B cell (primary cell): Measurements from ENCODE around the gene BABAM1. TPM values are rescaled to one million over a fixed set of nuclear protein-coding genes. Genes with fewer than 3 reads are reported as not detected.
A peak's percentile ranks its signal among the peaks of the same experiment; 100 is the strongest.

Experiments
- ATAC-seq: fragments of 200-7000 bp; cut with Tn5 transposase; one replicate; pipeline ENCODE4 v1.10.0; 2021; ENCODE audit warnings: low read depth, mild to moderate bottlenecking, moderate number of reproducible peaks, moderate library complexity
- CTCF ChIA-PET: fragments of 350-600 bp; sonication (Branson Sonifier 250); formaldehyde crosslinking; loops from one replicate; lab custom pipeline; 2021; ENCODE audit warnings: antibody characterized with exemption, inconsistent platforms; lab: Charles Lee
- POLR2A ChIA-PET: fragments of 350-600 bp; sonication (Branson Sonifier 250); formaldehyde crosslinking; loops from one replicate; lab custom pipeline; 2021; ENCODE audit warnings: antibody characterized with exemption; lab: Charles Lee
- DNase-seq: peaks from one replicate; pipeline ENCODE4 v3.0.0; 2013
- H2AFZ ChIP-seq: 2 replicates; pipeline ENCODE4 v1.6.1; 2012; ENCODE audit warnings: mild to moderate bottlenecking, low read depth, low read length; ENCODE audit not compliant: insufficient read depth, poor library complexity, severe bottlenecking
- H3K27ac ChIP-seq, 2 donors: 1 replicate in 1 of 2; 2 replicates in 1 of 2; pipeline ENCODE4 v1.5.1; 2012 to 2013; ENCODE audit warnings: low read length in 2 of 2, mild to moderate bottlenecking in 2 of 2, moderate library complexity in 1 of 2
- H3K27me3 ChIP-seq, 4 experiments: fragments of 200-600 bp in 1 of 4; sonication (generic) in 1 of 4; replicated peaks in 1 of 4; 1 replicate in 2 of 4; 2 replicates in 2 of 4; pipeline versions ENCODE4 v1.6.1 to v1.7.0; 2013 to 2016; ENCODE audit warnings: low read length in 3 of 4, mild to moderate bottlenecking in 2 of 4, mixed read lengths in 1 of 4, moderate library complexity in 1 of 4; ENCODE audit not compliant: insufficient read depth in 4 of 4, control insufficient read depth in 3 of 4; ENCODE audit errors: control extremely low read depth in 1 of 4
- H3K36me3 ChIP-seq, 2 experiments: replicated peaks in 1 of 2; 1 replicate in 1 of 2; 2 replicates in 1 of 2; pipeline versions ENCODE4 v1.6.1 to v1.7.1; 2013; ENCODE audit warnings: low read length in 1 of 2; ENCODE audit not compliant: insufficient read depth in 2 of 2, control insufficient read depth in 1 of 2; ENCODE audit errors: control extremely low read depth in 1 of 2, extremely low read depth in 1 of 2
- H3K4me1 ChIP-seq, 2 donors: fragments of 200-600 bp in 1 of 2; sonication (generic) in 1 of 2; 1 replicate in 1 of 2; 2 replicates in 1 of 2; pipeline versions ENCODE4 v1.5.1 to v1.6.1; 2013 to 2017; ENCODE audit warnings: low read length in 2 of 2; ENCODE audit not compliant: control insufficient read depth in 2 of 2, insufficient read depth in 2 of 2
- H3K4me2 ChIP-seq: replicated peaks from 2 replicates; pipeline ENCODE3; 2012; ENCODE audit warnings: mild to moderate bottlenecking, low read depth, low read length; ENCODE audit not compliant: poor library complexity, severe bottlenecking
- H3K4me3 ChIP-seq, 5 experiments: fragments of 200-600 bp in 1 of 5; sonication (generic) in 1 of 5; 1 replicate in 3 of 5; 2 replicates in 2 of 5; pipeline versions ENCODE4 v1.5.1 to v1.7.0; 2011 to 2016; ENCODE audit warnings: low read length in 4 of 5, mild to moderate bottlenecking in 4 of 5, low read depth in 2 of 5, control low read depth in 1 of 5, moderate library complexity in 1 of 5; ENCODE audit not compliant: insufficient read depth in 1 of 5; ENCODE audit errors: control extremely low read depth in 1 of 5, extremely low read depth in 1 of 5
- H3K79me2 ChIP-seq: fragments of 200-600 bp; sonication (generic); one replicate; pipeline ENCODE4 v1.6.0; 2016; ENCODE audit warnings: low read length; ENCODE audit not compliant: control insufficient read depth, insufficient read depth
- H3K9ac ChIP-seq: fragments of 200-600 bp; sonication (generic); 2 replicates; pipeline ENCODE4 v1.6.1; 2017; ENCODE audit warnings: mild to moderate bottlenecking, low read length, moderate library complexity
- H3K9me3 ChIP-seq, 3 donors: one replicate each; pipeline versions ENCODE4 v1.6.1 to v1.7.1; 2013; ENCODE audit warnings: low read length in 2 of 3; ENCODE audit not compliant: control insufficient read depth in 2 of 3, insufficient read depth in 1 of 3; ENCODE audit errors: control extremely low read depth in 1 of 3
- H4K20me1 ChIP-seq: 2 replicates; pipeline ENCODE4 v1.6.0; 2012; ENCODE audit warnings: mild to moderate bottlenecking, low read length; ENCODE audit not compliant: insufficient read depth, control insufficient read depth, poor library complexity, severe bottlenecking
- H3K27ac Mint-ChIP-seq: one replicate; pipeline ENCODE4 v1.8.0; 2021; ENCODE audit warnings: mixed read lengths
- H3K27me3 Mint-ChIP-seq: one replicate; pipeline ENCODE4 v1.8.0; 2021; ENCODE audit warnings: mixed read lengths
- H3K4me1 Mint-ChIP-seq: one replicate; pipeline ENCODE4 v1.8.0; 2021; ENCODE audit warnings: mixed read lengths
- H3K4me3 Mint-ChIP-seq: one replicate; pipeline ENCODE4 v1.8.0; 2021; ENCODE audit warnings: mixed read lengths
- H3K9me3 Mint-ChIP-seq: one replicate; pipeline ENCODE4 v1.8.0; 2022; ENCODE audit warnings: mixed read lengths; ENCODE audit not compliant: insufficient read depth
- EZH2 ChIP-seq: IDR thresholded peaks from 2 replicates; pipeline ENCODE4 v1.6.1; 2012; ENCODE audit warnings: borderline replicate concordance, low read depth, mild to moderate bottlenecking, moderate library complexity, low read length; ENCODE audit not compliant: insufficient read depth, poor library complexity, severe bottlenecking
- WGBS: methylation state at CpG from one replicate; pipeline ENCODE4 v1.1.5; 2013; ENCODE audit warnings: missing lambda C conversion rate; ENCODE audit not compliant: insufficient coverage; 5-methylcytosine and 5-hydroxymethylcytosine counted together
- intact Hi-C: fragments of 100-400 bp; cut with micrococcal nuclease; formaldehyde crosslinking; loops from one replicate; pipeline ENCODE4 v1.10.0; 2022
- polyA plus RNA-seq: library from polyadenylated mRNA; depleted of rRNA; stranded (reverse); fragments of >200 nt; gene quantifications from 2 replicates; pipeline ENCODE4 v1.2.3, GENCODE V29; 2012
- total RNA-seq, 2 donors: library from RNA; stranded (reverse); fragments of 120-200 nt in 1 of 2; gene quantifications; 1 replicate in 1 of 2; 2 replicates in 1 of 2; pipeline versions ENCODE4 v1.2.3 to v1.2.4, GENCODE V29; 2013 to 2022
- TF ChIP-seq, protein P1 (sequence below): fragments of 200-600 bp; IDR thresholded peaks from one replicate; pipeline ENCODE4 v1.8.0; 2022; ENCODE audit warnings: antibody characterized with exemption, mild to moderate bottlenecking

BABAM1 gene
- total and polyA plus RNA-seq, 2 donors (not counting 1 experiment from before 2014, with no cell fraction given): 105 to 129 TPM

DNA sequence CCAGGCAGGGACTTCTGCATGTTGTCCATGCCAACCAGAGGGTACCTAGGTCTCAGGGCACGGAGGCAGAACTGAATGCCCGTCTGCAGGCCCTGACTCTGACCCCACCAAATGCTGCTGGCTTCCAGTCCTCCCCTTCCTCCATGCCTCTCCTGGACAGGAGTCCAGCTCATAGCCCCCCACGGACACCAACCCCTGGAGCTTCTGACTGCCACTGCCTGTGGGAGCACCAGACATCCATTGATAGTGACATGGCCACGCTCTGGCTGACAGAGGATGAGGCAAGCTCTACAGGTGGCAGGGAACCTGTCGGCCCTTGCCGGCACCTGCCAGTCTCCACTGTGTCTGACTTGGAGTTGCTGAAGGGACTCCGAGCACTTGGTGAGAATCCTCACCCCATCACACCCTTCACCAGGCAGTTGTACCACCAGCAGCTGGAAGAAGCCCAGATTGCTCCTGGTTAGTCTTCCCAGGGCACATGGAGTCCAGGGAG, 16.3 kb downstream of the BABAM1 start:
- POLR2A ChIA-PET: interaction anchor here (1.1 kb wide), 1 partner anchor 22 kb away, joined by 12 read pairs; no protein-coding TSS in a partner anchor
- DNase-seq (peak; percentile 34), ATAC-seq (no peak)
- no peaks in the 10 kb centered on the region for H3K9me3 ChIP-seq
- TF ChIP-seq, protein P1, sequence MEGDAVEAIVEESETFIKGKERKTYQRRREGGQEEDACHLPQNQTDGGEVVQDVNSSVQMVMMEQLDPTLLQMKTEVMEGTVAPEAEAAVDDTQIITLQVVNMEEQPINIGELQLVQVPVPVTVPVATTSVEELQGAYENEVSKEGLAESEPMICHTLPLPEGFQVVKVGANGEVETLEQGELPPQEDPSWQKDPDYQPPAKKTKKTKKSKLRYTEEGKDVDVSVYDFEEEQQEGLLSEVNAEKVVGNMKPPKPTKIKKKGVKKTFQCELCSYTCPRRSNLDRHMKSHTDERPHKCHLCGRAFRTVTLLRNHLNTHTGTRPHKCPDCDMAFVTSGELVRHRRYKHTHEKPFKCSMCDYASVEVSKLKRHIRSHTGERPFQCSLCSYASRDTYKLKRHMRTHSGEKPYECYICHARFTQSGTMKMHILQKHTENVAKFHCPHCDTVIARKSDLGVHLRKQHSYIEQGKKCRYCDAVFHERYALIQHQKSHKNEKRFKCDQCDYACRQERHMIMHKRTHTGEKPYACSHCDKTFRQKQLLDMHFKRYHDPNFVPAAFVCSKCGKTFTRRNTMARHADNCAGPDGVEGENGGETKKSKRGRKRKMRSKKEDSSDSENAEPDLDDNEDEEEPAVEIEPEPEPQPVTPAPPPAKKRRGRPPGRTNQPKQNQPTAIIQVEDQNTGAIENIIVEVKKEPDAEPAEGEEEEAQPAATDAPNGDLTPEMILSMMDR: no peak
- no peak for TF ChIP-seq EZH2
- no peaks in the 10 kb centered on the region for H4K20me1 ChIP-seq
- no peak overlapping the region for H3K27ac ChIP-seq
- peaks cover 5 to 21% of the 10 kb centered on the region in 2 donors for H3K4me1 ChIP-seq
- no peak overlapping the region for H2AFZ ChIP-seq
- Mint-ChIP-seq H3K27me3 (no peaks in the 10 kb centered on the region), H3K9me3 (no peaks in the 10 kb centered on the region), H3K27ac (no peak overlapping the region), H3K4me1 (peaks cover 8% of the 10 kb centered on the region), H3K4me3 (peak overlapping the region; percentile 32)
- peaks cover 0 to 13% of the 10 kb centered on the region in 2 experiments for H3K36me3 ChIP-seq
- H3K4me3 ChIP-seq: no peak overlapping the region
- 90% methylated on average over 6 of the region's 7 CpGs for WGBS
- no peak overlapping the region for H3K4me2 ChIP-seq
- H3K9ac ChIP-seq: no peak overlapping the region
- no peaks in the 10 kb centered on the region for H3K79me2 ChIP-seq
- CTCF ChIA-PET: interaction anchor here (0.8 to 5.9 kb wide), 19 partner anchors 9 to 565 kb away, joined by 3 to 52 read pairs (median 4); partner anchors contain the start of genes BABAM1, MRPL34, USE1 and USHBP1
- intact Hi-C loops: loop anchor here (2.0 to 10.0 kb wide), 3 partner anchors 449 to 569 kb away; no protein-coding TSS in a partner anchor
- no peaks in the 10 kb centered on the region for H3K27me3 ChIP-seq

DNA sequence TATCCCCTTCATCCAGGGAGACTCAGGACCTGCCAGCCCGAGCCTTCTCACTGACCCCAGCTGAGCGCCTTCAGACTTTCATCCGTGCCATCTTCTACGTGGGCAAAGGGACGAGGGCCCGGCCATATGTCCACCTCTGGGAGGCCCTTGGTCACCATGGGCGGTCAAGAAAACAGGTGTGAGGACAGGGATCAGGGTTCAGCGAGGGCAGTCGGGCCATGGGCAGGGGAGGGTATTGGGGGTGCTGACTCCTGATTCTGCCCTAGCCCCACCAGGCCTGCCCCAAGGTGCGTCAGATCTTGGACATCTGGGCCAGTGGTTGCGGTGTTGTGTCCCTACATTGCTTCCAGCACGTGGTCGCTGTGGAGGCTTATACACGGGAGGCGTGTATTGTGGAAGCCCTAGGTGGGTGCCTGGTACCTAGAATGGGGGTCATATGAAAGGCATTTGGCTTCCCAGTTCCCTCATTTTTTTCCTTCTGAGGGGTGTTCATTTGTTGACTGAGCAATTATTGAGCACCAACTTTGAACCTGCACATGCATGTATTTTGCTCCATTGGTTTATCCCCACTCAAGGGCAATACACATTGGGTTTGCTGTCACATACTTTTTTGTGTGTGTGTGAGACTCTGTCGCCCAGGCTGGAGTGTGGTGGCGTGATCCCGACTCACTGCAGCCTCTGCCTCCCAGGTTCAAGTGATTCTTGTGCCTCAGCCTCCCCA, 18.3 kb downstream of the BABAM1 start:
- ChIA-PET CTCF (interaction anchor here (2.2 kb wide), 1 partner anchor 506 kb away, joined by 8 read pairs; no protein-coding TSS in a partner anchor), POLR2A (no interaction called here)
- H2AFZ ChIP-seq: no peak overlapping the region
- intact Hi-C loops: loop anchor here (10.0 kb wide), 1 partner anchor 451 kb away; no protein-coding TSS in a partner anchor
- TF ChIP-seq, protein P1: no peak
- no peak for TF ChIP-seq EZH2
- H3K79me2 ChIP-seq: no peaks in the 10 kb centered on the region
- H3K4me2 ChIP-seq: no peak overlapping the region
- H3K9me3 ChIP-seq: no peaks in the 10 kb centered on the region
- no peak for DNase-seq
- ATAC-seq: no peak
- H4K20me1 ChIP-seq: no peaks in the 10 kb centered on the region
- H3K9me3 Mint-ChIP-seq: no peaks in the 10 kb centered on the region
- no peak overlapping the region for H3K4me3 Mint-ChIP-seq
- peaks cover 10% of the 10 kb centered on the region for H3K4me1 Mint-ChIP-seq
- H3K27me3 ChIP-seq: no peaks in the 10 kb centered on the region
- WGBS: 98% methylated on average over 15 of the region's 18 CpGs
- H3K27ac Mint-ChIP-seq: no peak overlapping the region
- peaks cover 5 to 24% of the 10 kb centered on the region in 2 donors for H3K4me1 ChIP-seq
- no peak overlapping the region for H3K27ac ChIP-seq
- H3K27me3 Mint-ChIP-seq: no peaks in the 10 kb centered on the region
- no peak overlapping the region for H3K9ac ChIP-seq
- no peak overlapping the region for H3K4me3 ChIP-seq
- peaks cover 0 to 5% of the 10 kb centered on the region in 2 experiments for H3K36me3 ChIP-seq
